NCI-H1930 (cell line): Measurements from ENCODE around the gene SLC26A9.
"Not testable (repeated sequence)": the region's sequence is repeated elsewhere in the genome, so short reads cannot be mapped to it uniquely, and the experiment has no call there.

ENCODE experiments used
- DNase-seq, 2 experiments: peaks; one replicate each; lab custom pipeline; 2025; lab: John Stamatoyannopoulos, UW

Gene SLC26A9

GRCh38 chr1:205891481-205891880 lies 51.8 kb downstream of the SLC26A9 start:
- not testable (repeated sequence) for DNase-seq

- not testable (repeated sequence) for DNase-seq
Measured at GRCh38 chr1:205890631-205891030, 52.6 kb downstream of the SLC26A9 start.

- DNase-seq: not testable (repeated sequence)
Measured at GRCh38 chr1:205889706-205890105, 53.5 kb downstream of the SLC26A9 start.

GRCh38 chr1:205889006-205889405 lies 54.2 kb downstream of the SLC26A9 start:
- not testable (repeated sequence) for DNase-seq

- DNase-seq: no peak
Measured at GRCh38 chr1:205883792-205884191, 59.5 kb downstream of the SLC26A9 start.

- DNase-seq: no peak
Measured at GRCh38 chr1:205880923-205881322, 62.3 kb downstream of the SLC26A9 start.

GRCh38 chr1:205879974-205880373 lies 63.3 kb downstream of the SLC26A9 start:
- no peak for DNase-seq

GRCh38 chr1:205878026-205878425 lies 65.2 kb downstream of the SLC26A9 start:
- DNase-seq: no peak

GRCh38 chr1:205873148-205873547 lies 70.1 kb downstream of the SLC26A9 start:
- DNase-seq: not testable (repeated sequence)

GRCh38 chr1:205870236-205870635 lies 73.0 kb downstream of the SLC26A9 start:
- DNase-seq: no peak
